Forelimb muscle (tissue), 1 donor: ENCODE measurements around the gene UGT2B17. TPM values are rescaled to one million over a fixed set of nuclear protein-coding genes. Genes with fewer than 3 reads are reported as not detected.
"Not testable (repeated sequence)": the region's sequence is repeated elsewhere in the genome, so short reads cannot be mapped to it uniquely, and the experiment has no call there.

Experiments
- DNase-seq: peaks from one replicate; pipeline ENCODE4 v3.0.0-alpha.2; 2013; ENCODE audit warnings: low read depth
- polyA plus RNA-seq: library from polyadenylated mRNA; unstranded; fragments of 120-200 nt; gene quantifications from one replicate; pipeline ENCODE4 v1.2.1, GENCODE V29; 2013; ENCODE audit not compliant: insufficient read length

Gene UGT2B17
- polyA plus RNA-seq: not detected

- DNase-seq: no peak
Observed at GRCh38 chr4:68576272-68577125, at the start of gene UGT2B17. Gene UGT2B17 (minus strand): TSS chr4:68576322. CDS start chr4:68568484, 7,838 bp downstream.

GRCh38 chr4:68622731-68623130 is 46.6 kb upstream of the UGT2B17 start:
- DNase-seq: not testable (repeated sequence)

GRCh38 chr4:68617003-68617698 is 41.0 kb upstream of the UGT2B17 start:
- DNase-seq: no peak

- DNase-seq: no peak
Observed at GRCh38 chr4:68615699-68616422, 39.7 kb upstream of the UGT2B17 start.

- DNase-seq: no peak
Observed at GRCh38 chr4:68613752-68614151, 37.6 kb upstream of the UGT2B17 start.

- no peak for DNase-seq
Observed at GRCh38 chr4:68606240-68606639, 30.1 kb upstream of the UGT2B17 start.

GRCh38 chr4:68599150-68599549 is 23.0 kb upstream of the UGT2B17 start:
- no peak for DNase-seq

GRCh38 chr4:68597482-68597881 is 21.4 kb upstream of the UGT2B17 start:
- no peak for DNase-seq

- no peak for DNase-seq
Observed at GRCh38 chr4:68594678-68595077, 18.6 kb upstream of the UGT2B17 start.

GRCh38 chr4:68593112-68593511 is 17.0 kb upstream of the UGT2B17 start:
- no peak for DNase-seq

GRCh38 chr4:68592673-68593072 is 16.6 kb upstream of the UGT2B17 start:
- DNase-seq: no peak

GRCh38 chr4:68591204-68591603 is 15.1 kb upstream of the UGT2B17 start:
- DNase-seq: no peak

GRCh38 chr4:68589790-68590189 is 13.7 kb upstream of the UGT2B17 start:
- DNase-seq: no peak

GRCh38 chr4:68582339-68582717 is 6.2 kb upstream of the UGT2B17 start:
- no peak for DNase-seq

GRCh38 chr4:68581383-68582338 is 5.5 kb upstream of the UGT2B17 start:
- DNase-seq: no peak

- no peak for DNase-seq
Observed at GRCh38 chr4:68577590-68577989, 1.5 kb upstream of the UGT2B17 start.

GRCh38 chr4:68575636-68576035 is 486 bp downstream of the UGT2B17 start:
- DNase-seq: not testable (repeated sequence)

GRCh38 chr4:68575081-68575480 is 1.0 kb downstream of the UGT2B17 start:
- no peak for DNase-seq

- DNase-seq: no peak
Observed at GRCh38 chr4:68572653-68573170, 3.4 kb downstream of the UGT2B17 start.

- DNase-seq: no peak
Observed at GRCh38 chr4:68570122-68570507, 6.0 kb downstream of the UGT2B17 start.
